ENCODE results near the gene LMAN1.

LMAN1 gene

DNA sequence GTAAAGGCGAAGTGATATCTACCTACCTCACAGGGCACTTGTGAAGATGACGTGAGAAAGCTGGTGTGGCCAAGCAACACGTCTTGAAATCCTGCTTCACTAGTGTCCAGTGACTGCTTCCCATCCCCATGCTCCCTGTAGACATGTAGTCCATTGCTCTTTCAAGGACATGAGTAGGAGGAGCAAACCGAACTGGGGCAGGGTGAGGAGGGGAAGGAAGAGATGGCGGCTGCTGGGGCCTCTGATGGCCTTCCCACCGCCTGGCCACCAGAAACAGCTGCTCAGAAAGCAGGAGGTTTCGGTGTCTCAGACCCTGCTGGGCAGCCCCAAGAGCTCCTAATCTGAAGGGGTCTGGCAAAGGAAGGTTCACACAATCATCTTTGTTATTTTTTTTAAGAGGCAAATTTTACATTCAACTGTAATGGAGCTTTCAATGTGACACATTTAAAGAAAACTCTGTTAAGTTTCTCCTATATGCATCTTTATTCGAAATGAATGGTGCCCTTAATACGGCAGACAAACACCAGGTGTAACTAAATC, 55.3 kb downstream of the LMAN1 start:
- no peak for DNase-seq (ENCODE audit: low spot score)

DNA sequence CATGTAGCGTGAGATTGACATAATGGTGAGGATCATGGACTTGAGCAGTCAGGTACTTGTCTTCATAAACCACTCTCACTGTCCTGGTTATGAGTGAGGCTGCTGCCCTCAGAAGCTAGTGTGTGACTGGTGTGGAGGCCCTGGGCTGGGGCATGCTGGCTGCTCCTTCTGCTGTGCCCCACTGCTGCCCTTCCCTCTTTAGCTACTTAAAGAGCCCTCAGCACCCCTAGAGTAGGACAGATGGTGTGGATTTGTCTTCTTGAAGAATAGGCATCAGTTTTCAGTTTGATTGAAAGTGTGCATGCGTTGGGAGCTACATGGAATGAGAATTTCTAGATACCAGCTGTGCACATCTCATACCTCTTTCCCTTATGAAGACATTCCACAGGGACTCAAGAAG, 56.1 kb downstream of the LMAN1 start:
- no peak for DNase-seq (ENCODE audit: low spot score)

DNA sequence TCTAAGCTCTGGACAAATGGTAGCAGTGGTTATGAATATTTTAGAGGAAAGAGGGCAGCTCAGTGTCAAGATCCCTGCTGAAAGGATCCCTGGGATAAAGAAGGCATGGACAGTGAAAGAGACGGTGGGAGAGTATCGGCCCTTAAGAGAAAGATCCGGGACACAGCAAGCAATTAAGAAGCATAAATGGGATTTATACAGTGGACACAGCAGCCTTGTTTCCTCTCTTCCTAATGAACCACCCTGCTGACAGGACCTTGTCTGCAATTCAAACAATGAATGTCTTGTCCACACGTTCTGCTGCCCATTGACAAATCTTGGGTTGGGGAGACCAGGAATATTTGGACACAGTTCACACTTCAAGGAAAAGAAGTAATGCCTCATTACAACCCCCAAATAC, 57.1 kb downstream of the LMAN1 start:
- no peak for DNase-seq (ENCODE audit: low spot score)

DNA sequence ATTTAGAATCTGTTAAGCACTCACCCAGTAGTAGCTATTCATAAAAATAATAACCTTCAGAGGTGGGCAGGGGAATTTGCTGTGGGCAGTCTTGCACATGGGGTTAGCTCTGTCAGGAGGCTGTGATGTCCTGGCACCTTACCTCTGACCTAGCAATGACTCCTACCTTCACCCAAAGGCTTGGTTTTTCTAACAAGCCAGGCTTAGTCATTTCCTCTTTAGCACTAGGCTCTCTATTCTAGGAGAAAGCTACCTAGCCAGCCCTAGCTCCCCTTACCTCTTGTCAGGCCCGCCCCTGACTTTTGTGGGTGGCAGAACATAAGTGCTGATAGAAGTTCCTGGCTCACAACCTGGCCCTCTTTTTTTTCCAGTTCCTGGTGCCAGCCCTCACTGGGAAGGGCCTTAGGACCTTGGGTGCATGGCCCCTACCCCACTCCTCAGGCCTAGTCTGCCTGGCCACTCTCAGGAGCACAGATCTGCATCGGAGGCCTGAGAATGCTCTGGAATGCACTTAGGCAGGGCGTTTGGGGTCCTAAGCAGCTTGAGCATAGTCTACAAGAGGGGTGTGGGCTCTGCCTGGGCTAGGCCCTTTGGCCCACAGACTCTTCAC, 58.3 kb downstream of the LMAN1 start:
- DNase-seq (ENCODE audit: low spot score), result no peak

DNA sequence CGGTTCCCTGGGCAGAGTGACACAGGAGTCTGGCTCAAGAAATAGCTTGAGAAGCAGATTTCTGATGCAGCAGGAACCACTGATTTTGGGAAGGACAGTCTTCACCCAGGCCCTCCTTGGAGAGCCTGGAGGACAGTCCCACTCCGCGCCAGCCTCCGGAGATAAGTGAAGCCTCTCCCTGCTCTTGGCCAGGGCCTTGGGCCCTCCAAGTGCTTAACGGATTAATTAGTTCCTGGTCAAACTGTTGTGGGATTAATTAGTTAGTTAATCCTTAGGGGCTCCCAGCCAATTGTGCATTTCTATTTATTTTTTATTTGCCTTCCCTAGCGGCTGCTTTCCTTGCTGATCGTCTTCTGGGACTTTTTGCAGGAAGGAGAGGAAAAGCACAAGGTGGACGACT, 60.2 kb downstream of the LMAN1 start:
- no peak for DNase-seq (ENCODE audit: low spot score)

DNA sequence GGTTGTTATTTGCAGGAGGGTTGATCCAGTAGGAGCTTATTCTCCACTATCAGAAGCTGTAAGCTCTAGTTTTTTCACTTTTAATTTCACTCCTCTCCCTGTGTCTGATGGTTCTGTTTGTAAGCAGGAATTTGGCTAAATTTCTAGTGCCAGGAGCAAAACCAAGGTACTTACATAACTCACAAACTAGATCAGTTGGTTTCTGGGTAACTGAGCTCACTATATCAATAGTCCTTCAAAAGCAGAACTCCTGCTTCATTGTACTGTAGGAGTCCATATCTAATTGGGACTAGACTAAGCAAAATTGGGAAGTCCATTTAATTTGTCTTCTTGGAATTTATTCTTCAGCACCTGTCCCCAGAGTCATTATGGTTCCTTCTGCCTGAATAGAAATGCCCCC, 65.7 kb downstream of the LMAN1 start:
- no peak for DNase-seq (ENCODE audit: low spot score)

DNA sequence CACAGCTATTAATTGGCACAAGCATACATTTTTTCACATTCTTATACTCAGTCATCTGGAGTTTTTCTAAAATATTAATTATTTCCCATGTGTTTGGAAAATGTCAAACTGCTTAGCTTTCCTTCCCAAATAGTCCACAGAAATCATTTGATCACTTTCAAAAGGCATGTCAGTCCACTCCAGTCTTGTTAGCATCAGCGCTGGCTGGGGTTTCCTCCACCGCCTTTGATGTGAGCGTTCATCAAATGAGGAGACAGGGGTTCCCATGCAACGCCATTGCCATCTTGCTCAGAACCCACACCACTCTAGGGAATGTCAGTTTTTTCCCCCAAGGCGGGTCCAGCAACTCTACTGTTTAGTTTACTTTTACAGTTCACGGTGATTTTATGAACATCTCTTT, 72.7 kb downstream of the LMAN1 start:
- no peak for DNase-seq (ENCODE audit: low spot score)

DNA sequence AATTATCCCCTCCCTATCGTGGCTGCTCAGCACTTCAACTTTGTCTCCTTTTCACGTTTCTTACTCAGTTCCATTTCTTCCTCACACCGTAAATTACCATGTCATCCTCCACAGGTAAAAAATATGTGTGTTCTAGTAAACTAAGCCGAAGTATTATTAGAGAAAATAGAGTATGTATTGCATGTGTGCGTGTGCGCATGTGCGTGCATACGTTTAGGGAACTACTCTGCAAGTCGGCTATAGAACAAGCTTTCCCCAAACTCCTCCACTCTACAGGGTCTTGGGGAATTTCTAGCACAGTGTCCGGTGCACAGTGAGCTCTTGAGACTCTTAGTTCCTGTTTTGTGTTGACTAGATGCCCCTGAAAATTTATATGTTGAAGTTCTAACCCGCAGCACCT, 76.7 kb downstream of the LMAN1 start:
- DNase-seq (ENCODE audit: low spot score), result no peak

DNA sequence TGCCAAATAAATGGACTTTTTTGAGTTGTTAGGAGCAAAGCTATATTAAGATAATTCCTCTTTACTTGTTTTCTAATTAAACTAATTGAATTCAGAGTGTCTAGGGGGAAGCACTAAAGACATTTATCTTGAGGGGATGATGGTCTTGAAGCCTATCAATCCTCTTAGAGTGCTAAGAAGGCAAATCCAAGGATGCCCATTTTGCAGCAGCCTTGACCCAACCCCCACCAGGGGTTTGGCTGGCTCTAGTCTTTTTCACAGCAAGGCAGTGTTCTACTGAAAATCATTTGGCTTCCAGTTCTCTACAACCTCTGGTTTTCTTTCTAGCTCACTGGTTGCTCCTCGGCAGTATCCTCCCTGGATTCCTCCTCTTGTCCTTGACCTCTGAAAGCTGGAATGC, 79.3 kb downstream of the LMAN1 start:
- no peak for DNase-seq (ENCODE audit: low spot score)

DNA sequence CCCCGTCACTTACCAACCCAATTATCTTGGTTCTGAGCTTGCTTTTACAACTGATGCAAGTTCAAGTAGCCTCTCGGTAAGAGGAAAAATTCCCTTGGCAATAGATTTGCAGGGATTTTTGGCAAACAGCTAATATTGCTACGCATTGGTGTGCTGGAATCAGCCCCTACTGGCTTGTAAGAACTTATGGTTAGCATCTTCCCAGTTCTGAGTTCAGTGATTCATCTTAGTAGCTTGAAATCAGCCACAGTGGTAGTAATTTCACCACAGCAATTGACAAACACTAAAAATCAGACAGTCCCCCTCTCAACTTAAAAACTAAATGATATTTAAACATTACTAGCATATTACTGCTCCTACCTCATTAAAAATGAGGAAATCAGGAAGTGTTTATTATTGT, 79.9 kb downstream of the LMAN1 start:
- no peak for DNase-seq (ENCODE audit: low spot score)

DNA sequence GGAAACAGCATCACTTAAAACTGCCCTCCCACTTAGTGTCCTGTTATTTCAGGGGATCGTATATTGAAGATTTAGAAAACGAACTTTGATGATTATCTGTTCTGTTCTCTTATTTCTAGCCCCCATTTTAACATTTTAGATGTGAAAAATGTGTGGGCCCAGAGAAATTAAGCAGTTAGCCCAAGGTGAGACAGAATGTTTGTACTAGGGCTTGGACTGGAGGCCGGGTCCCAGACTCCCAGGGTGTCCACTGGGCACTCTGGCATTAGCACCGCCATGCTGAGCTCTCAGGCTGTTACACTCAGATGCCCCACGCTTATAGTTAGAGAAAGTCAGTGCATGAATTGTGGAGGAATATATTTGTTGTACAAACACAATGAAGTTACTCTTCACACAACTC, 80.3 kb downstream of the LMAN1 start:
- DNase-seq (ENCODE audit: low spot score), result no peak
